ENCODE measurements around the gene MRPS34.
"Not testable (repeated sequence)": the region's sequence is repeated elsewhere in the genome, so short reads cannot be mapped to it uniquely, and the experiment has no call there.

The MRPS34 gene
- total RNA-seq: 39.3 to 39.5 reads per million in 2 donors

- peak; percentile 59 for DNase-seq
Measured at GRCh38 chr16:1772908-1773702, at the start of gene MRPS34. Gene MRPS34, minus strand, starts transcription at chr16:1773134. Its CDS starts 15 bp downstream, at chr16:1773119.

DNA sequence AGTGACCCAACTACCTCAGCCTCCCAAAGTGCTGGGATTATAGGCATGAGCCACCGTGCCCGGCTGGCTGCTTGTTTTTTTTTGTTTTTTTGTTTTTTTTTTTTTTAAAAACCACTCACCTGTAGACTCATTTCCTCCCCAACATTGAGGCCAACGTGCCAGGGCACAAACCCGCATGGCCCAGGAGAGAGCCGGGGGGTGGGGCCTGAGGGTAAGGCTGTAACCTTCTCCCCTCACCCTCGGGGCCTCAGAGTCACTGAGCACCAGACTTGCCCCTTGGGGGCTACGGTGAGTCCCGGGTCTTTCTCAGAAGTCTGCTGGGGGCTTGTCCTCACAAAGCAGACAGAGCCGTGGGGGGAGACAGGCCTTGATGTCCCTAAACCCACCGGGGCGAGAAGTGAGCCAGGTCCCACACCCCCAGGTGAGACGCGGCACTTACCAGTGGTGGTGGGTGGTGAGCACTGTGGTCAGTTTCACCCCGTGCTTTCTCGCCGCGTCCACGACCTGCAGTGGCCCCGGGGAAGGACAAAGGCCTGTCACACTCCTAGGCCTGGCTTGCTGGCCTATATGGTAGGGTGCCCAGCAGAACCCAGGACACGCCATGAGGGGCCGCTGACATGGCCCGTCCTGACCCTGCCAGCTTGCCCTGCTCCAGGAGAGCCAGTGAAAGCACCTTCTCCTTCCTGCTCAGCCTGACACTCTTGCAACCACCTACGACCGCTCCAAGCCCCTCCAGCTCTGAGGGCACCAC is 49.1 kb upstream of the MRPS34 start:
- no peak for DNase-seq

DNA sequence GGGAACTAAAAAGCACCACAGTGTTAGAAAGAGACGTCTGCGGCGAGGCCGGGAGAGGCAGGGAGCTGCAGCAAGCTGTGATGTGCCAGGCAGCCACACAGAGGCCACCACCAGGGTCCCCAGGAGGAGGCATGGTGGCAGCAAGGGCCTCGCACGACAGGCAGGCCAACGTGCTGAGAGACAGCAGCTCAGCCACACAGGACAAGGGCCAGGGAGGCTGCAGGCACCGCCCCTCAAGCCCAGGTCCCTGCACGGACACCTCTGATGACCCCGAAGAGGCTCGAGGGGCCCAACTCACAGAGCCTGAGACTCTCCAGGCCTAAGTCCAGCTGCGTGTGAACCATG is 48.0 kb upstream of the MRPS34 start:
- DNase-seq: no peak

GRCh38 chr16:1820096-1820945 is 47.4 kb upstream of the MRPS34 start:
- no peak for DNase-seq

DNA sequence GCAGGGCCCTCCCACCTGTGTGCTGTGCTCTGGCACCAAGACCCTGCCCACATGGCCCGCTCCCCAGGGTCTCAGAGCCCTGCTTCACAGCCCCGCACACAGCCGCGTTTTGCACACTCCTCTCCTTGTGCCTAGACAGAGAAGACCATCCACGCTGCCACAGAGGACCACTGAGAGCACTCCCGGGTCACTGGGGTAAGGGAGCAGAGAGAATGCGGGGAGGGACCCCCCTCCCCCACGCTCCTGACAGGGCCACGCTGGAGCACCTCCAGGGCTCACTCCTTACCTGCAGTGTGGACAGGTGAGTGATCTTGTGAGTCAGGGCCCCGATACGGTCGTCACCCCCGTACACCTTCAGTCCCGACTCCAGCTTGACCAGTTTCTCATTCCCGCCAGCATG is 46.7 kb upstream of the MRPS34 start:
- no peak for DNase-seq

DNA sequence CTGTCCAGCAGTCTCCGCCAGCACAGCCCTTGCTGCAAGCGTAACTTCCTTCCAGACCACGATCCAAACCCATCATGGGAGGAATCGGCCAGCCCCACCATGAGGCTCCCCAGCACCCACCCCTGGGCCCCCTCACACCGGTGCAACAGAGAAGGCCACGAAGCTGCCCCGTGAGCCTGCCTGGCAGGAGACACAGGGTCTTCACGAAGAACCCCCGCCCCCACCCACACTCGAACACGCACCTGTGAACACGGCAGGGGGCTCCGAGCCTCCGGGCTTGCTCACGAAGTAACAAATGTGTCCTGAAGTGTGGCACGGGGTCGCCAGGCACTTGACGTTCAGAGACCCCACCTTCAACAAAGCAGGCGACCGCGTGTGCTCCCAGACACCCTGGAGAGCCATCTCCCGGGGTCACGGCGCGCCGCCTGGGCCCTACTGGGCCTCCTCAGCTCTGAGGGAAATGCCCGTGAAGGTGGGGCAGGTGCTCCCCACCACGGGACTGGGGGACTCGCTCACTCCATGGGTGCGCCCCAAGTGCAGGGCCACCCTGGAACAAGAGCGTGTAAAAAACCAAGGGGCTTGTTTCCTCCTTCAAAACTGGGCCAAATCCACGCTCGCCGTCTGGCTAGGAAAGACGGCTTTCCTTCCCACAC is 46.1 kb upstream of the MRPS34 start:
- no peak for DNase-seq

- DNase-seq: no peak
Measured at GRCh38 chr16:1818204-1818872, 45.4 kb upstream of the MRPS34 start.

GRCh38 chr16:1817716-1818115 is 44.8 kb upstream of the MRPS34 start:
- DNase-seq: no peak

- no peak for DNase-seq
Measured at GRCh38 chr16:1817276-1817589, 44.3 kb upstream of the MRPS34 start.

DNA sequence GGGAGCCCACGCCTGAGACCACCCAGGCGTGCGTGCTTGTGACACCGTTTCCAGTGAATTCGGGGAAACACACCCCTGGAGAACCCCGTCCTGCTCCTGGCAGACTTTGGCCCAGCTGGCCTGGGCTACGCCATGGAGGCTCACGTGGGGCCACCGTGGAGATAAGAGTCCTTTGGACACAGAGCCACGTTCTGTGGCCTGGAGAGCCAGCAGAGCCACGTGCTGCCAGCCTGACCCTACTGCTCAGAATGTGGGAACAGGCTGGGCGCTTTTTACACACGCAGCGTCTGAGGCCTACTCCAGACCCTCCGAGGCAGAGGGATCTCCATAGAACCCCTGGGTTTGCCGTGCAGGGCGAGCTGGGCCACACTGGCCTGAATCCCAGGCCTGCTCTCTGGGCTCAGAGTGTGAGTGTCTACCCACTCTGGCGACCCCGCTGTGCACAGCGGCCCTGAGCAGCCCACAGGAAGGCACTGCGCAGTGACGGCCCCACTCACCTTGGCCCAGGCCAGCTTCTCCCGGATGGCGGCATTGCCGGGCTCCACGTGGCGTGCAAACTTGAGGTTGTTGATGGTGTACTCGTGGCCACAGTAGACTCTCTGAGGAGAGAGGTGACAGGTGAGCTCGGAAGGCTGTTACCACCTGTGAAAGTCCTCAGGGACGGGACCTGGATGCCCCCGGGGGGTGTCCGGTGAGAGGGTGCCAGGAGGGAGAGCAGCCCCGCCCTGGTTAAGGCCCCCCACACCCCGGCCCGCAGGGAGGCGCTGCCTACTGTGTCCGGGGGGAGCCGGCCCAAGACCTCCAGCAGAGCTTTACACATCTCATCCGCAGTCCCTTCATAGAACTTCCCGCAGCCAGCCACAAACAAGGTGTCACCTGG is 43.7 kb upstream of the MRPS34 start:
- DNase-seq: no peak

DNA sequence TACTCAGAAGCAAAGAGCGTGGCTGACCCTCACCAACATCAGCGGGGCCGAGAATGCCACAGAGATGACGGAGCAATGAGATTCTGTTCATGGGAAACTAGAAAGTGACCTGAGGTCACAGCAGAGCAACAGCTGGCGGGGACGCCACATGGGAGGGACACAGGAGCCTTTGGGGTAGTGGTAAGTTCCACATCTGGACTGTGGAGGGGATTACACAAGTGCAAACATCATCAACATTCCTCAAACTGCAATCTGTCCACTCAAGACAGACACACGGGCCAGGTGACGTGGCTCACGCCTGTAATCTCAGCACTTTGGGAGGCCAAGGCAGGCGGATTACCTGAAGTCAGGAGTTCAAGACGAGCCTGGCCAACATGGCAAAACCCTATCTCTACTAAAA is 42.5 kb upstream of the MRPS34 start:
- no peak for DNase-seq

DNA sequence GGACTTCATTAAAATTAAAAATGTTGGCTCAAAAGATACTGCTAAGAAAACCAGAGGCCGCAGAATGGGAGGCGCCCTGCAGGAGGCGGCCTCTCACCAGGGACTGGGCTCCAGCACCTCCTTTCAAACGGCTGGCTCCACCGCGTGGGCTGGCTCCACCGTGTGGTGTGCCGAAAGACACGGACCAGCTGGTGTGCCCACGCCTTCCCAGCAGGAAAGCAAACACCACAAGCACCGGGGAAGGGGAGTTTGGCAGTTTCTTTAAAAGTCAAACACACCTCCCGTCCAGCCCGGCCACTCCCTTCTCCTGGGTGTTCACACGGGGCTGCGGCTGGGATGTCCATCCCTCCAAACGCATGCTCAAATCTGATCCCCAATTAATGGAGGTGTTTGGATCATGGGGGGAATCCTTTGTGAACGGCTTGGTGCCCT is 39.8 kb upstream of the MRPS34 start:
- DNase-seq: no peak

- DNase-seq: no peak
Measured at GRCh38 chr16:1810536-1810935, 37.6 kb upstream of the MRPS34 start.

DNA sequence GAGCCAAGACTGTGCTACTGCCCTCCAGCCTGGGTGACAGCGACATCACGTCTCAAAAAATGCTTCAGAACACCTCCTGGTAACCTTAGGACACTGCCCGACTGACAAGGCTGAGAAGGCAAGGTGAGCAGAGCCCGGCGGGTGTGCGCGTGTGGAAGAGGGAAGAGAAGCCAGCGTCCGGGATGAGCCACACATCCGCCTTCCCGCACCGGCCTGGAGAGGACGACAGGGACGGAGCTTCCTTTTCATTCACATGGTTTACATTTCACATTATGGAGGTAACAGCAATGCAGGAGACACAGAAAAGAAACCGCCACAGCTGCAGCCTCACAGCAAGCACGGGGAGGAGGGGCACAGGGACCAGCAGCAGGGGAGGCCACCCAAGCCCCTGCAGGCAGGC is 37.2 kb upstream of the MRPS34 start:
- DNase-seq: no peak

DNA sequence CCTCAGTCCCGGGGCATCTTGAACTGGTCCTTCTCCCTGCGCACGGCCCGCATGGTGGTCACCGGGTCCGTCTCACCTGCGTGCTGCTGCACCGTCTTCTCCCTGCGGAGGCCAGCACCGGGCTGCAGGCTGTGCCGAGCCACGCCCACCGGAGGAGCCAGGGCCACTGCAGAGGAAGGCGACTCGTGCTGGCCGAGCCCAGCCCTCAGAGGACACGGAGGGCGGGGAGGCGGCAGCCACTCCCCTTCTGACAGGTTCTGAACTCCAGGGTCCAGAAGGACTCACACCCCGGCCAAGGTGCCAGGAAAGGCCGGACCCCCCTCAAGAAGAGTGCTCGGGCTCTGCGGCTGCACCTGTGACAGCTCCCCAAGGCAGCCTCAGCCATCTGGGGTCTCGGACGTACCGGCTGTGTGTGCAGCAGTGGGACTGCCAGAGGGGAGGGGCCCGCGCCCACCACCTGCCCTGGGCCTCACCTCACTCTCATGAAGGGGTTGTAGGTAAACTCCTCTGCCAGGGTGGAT is 36.4 kb upstream of the MRPS34 start:
- no peak for DNase-seq

GRCh38 chr16:1808691-1809090 is 35.8 kb upstream of the MRPS34 start:
- DNase-seq: no peak

DNA sequence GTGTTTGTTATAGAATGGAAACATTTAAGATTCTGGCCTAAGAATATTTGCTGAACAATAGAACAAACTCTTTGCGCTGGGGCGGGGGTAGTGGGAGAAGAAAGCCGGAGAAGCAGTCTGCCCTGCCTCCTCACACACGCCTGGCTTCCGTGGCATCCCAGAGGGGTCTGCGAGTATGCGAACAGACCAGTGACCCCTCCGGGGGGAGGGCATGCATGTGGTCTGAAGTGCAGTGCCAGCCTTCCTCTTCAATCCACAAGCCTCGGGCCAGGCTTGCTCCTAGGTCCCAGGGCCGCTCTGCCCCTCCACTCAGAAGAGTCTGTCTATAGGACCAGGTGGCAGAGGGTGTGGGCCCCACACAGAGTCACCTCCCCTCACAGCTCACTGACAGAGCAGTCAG is 34.7 kb upstream of the MRPS34 start:
- DNase-seq: no peak

- DNase-seq: no peak
Measured at GRCh38 chr16:1800701-1801100, 27.8 kb upstream of the MRPS34 start.

DNA sequence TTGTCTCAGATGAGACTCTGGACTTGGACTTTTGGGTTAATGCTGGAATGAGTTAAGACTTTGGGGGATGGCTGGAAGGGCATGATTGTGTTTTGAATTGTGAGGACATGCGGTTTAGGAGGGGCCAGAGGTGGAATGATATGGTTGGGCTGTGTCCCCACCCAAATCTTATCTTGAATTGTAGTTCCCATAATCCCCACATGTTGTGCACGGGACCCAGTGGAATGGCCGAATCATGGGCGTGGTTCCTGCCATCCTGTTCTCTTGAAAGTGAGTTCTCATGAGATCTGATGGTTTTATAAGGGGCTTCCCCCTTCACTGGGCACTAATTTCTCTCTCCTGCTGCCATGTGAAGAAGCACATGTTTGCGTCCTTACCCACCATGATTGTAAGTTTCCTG is 26.3 kb upstream of the MRPS34 start:
- not testable (repeated sequence) for DNase-seq

- DNase-seq: no peak
Measured at GRCh38 chr16:1794908-1795666, 22.2 kb upstream of the MRPS34 start.

All from activated gamma-delta T cell (primary cell).